Epithelial cell of proximal tubule (primary cell): Measurements from ENCODE around the gene OR6J1. TPM values are rescaled to one million over a fixed set of nuclear protein-coding genes. Genes with fewer than 3 reads are reported as not detected.

Experiments used
- DNase-seq: peaks from one replicate; pipeline ENCODE4 v3.0.0-alpha.2; 2011; ENCODE audit warnings: low read depth
- H3K4me3 ChIP-seq: 2 replicates; pipeline ENCODE4 v1.5.1; 2011; ENCODE audit warnings: low read depth, mild to moderate bottlenecking, low read length
- total RNA-seq: library from RNA; depleted of rRNA; stranded (reverse); fragments of >200 nt; gene quantifications from 2 replicates; pipeline ENCODE4 v1.2.3, GENCODE V29; 2015
- TF ChIP-seq, protein P1 (sequence below): conservative IDR thresholded peaks from 2 replicates; pipeline ENCODE4 v1.5.1; 2012; ENCODE audit warnings: low read depth, mild to moderate bottlenecking, low read length

The OR6J1 gene
- total RNA-seq, 1 donor from 2014 or later: not detected

DNA sequence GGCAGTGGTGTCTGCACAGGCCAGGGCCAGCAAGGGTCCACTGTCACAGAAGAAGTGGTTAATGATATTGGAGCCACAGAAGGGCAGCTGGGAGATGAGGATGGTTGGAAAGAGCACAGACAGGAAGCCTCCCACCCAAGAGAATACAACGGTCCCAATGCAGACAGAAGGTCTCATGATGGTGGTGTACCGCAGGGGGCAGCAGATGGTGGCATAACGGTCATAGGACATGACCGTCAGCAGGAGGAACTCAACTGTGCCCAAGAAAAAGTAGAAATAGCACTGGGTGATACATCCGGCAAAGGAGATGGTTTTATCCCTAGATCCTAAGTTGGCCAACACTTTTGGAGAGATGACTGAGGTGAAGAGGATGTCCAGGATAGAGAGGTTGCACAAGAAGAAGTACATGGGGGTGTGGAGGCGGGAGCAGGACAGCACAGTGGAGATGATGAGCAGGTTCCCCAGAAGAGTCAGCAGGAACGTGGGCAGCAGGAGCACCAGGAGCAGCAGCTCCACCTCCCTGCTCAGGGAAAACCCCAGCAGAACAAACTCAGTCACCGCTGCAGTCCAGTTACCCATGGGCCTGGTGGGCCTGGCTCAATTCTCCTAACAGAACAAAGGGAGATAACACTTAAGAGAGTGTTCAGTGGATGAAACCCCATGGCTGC is 9.8 kb downstream of the OR6J1 start:
- DNase-seq: no peak
- no peak overlapping the region for H3K4me3 ChIP-seq
- TF ChIP-seq, protein P1, sequence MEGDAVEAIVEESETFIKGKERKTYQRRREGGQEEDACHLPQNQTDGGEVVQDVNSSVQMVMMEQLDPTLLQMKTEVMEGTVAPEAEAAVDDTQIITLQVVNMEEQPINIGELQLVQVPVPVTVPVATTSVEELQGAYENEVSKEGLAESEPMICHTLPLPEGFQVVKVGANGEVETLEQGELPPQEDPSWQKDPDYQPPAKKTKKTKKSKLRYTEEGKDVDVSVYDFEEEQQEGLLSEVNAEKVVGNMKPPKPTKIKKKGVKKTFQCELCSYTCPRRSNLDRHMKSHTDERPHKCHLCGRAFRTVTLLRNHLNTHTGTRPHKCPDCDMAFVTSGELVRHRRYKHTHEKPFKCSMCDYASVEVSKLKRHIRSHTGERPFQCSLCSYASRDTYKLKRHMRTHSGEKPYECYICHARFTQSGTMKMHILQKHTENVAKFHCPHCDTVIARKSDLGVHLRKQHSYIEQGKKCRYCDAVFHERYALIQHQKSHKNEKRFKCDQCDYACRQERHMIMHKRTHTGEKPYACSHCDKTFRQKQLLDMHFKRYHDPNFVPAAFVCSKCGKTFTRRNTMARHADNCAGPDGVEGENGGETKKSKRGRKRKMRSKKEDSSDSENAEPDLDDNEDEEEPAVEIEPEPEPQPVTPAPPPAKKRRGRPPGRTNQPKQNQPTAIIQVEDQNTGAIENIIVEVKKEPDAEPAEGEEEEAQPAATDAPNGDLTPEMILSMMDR: no peak

DNA sequence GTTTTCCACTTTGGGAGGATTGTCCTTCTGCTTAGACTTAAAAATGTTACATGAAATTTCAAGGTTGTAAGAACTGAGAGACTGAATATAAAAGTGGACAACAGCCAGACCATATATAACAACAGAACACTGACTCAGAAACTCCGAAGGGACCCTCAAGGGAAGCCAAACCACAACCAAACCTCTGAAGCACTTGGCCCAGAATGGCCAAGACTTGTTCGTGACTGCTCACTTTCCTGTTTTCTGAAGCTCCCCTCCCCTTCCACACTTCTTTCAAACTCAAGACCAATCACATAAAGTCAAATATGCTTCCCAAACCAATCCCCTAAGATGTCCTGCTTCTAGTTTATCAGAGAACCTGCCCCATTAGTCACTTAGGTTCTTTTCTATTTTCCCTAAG is 13.7 kb downstream of the OR6J1 start:
- no peak for DNase-seq
- no peak overlapping the region for H3K4me3 ChIP-seq
- TF ChIP-seq, protein P1: no peak

DNA sequence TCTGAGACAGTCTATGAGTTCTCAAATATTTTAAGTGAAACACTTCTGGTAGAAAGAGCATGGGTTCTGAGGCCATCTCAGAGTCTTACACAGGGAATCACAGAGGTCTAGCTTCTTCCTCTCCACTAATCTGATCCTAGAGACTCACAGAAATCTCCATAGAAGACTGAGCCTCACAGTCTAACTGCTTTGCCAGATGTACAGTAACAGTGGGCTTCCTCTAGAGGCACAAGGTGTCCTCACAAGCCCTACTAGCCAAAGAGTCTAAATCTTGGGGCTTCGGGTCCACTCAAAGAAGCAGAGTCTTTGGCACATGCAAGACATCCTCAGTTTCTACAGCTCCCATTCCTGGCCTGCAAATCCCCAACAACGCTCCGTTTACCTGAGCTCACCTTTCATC is 14.1 kb downstream of the OR6J1 start:
- TF ChIP-seq, protein P1: no peak
- no peak overlapping the region for H3K4me3 ChIP-seq
- no peak for DNase-seq

DNA sequence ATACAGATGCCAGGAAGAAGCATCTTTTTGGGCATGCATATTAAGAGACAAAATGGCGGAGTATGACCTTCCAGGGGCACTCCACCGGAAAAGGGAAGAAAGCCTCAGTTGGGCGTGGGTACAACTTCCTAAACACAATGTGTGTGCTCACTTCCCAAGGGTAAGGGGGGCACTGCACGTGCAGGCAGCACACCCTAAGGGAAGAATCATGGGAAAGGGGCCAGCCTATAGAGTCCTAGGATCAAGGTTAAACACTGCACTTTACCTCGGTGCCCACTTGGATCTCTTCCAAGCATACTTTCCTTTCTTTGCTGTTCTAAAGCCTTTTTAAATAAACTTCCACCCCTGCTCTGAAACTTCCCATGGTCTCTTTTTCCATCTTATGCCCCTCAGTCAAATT is 14.8 kb downstream of the OR6J1 start:
- DNase-seq: no peak
- TF ChIP-seq, protein P1: no peak
- H3K4me3 ChIP-seq: no peak overlapping the region

DNA sequence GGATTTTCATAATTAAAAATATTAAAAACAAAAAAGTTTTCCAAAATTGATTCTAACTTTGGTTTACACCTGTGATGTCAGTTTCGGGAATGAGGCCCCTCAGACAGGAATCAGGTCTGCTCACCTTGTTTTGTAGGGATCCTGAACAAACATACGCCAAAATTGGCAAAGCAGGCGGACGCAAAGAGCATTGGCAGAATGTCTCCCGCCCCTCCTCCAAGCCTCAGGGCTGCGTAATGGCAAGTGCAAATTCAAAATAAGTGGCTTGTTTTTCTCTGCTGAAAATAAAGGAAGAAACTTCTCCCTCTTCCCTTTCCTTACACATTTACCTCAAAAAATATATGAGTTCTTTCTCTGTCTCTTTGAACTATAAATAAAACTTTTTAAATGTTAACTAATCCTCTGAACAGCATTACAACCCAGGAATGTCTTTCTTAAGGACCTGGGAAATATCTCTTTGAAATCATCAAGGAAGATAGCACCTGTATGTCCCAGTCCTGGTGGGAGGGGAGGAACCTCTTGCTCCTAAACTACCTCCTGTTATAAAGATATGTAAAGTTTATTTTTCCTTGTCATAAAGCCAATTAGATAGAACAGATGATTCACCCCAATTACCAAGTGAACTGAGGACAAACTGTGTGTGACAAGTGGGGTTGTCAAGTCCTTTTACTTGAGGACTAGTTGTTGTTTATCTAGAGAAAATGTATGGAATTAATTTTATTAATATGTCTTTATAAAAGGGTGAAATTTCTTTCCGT is 16.5 kb downstream of the OR6J1 start:
- DNase-seq: no peak
- TF ChIP-seq, protein P1: no peak
- H3K4me3 ChIP-seq: no peak overlapping the region

DNA sequence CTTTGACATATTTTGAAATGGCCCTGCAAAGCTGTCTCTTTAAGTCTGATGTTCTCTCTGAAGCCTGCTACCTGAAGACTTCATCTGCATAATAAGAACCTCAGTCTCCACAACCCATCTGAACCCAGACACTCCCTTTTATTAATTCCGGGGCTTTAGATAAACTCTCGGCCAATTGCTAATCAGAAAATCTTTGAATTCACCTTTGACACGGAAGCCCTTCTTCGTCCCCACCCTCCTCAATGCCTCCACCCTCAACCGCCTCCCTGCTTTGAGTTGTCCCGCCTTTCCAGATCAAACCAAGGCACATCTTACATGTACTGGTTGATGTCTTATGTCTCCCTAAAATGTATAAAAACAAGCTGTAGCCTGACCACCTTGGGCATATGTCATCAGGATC is 17.6 kb downstream of the OR6J1 start:
- TF ChIP-seq, protein P1: no peak
- H3K4me3 ChIP-seq: no peak overlapping the region

DNA sequence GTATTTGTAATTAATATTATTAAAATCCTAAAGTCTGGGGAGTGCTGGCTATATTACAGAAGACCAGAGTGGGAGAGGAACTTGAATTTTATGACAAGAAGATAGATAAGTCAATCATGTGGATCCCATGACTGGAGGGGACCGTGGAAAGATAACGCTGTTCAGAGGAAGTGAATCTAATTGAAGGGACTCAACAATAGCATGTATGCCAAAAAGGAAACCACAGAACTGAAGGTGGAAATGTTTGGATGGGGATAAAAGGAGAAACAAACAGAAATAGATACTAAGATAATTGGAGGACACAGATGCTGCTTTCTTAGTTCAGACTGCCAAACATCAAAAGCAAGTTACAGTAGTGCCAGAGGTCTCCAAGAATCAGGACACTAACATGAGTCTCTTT is 21.1 kb downstream of the OR6J1 start:
- H3K4me3 ChIP-seq: no peak overlapping the region
- TF ChIP-seq, protein P1: no peak
- DNase-seq: no peak

More for the DNA sequence above, 17.6 kb downstream of the OR6J1 start:
- no peak for DNase-seq
